Activated B cell treated with CpG ODN at 0.5 μM for 24 hours (primary cell): ENCODE measurements around the gene IL1RN. TPM values are rescaled to one million over a fixed set of nuclear protein-coding genes. Genes with fewer than 3 reads are reported as not detected.

Experiments used
- ATAC-seq: fragments of 200-7000 bp; cut with Tn5 transposase; one replicate; pipeline ENCODE4 v1.10.0; 2021; ENCODE audit warnings: low read depth, mild to moderate bottlenecking, moderate library complexity
- CTCF ChIA-PET: fragments of 350-600 bp; sonication (Branson Sonifier 250); formaldehyde crosslinking; loops from one replicate; lab custom pipeline; 2021; ENCODE audit warnings: antibody characterized with exemption; lab: Charles Lee
- POLR2A ChIA-PET: fragments of 350-600 bp; sonication (Branson Sonifier 250); formaldehyde crosslinking; loops from one replicate; lab custom pipeline; 2021; ENCODE audit warnings: antibody characterized with exemption; lab: Charles Lee
- DNase-seq: peaks from one replicate; pipeline ENCODE4 v3.0.0; 2022
- H3K27ac Mint-ChIP-seq: one replicate; pipeline ENCODE4 v1.8.0; 2020; ENCODE audit warnings: mixed read lengths
- H3K27me3 Mint-ChIP-seq: one replicate; pipeline ENCODE4 v1.8.0; 2021; ENCODE audit warnings: mixed read lengths
- H3K36me3 Mint-ChIP-seq: one replicate; pipeline ENCODE4 v1.8.0; 2021; ENCODE audit warnings: low read depth, mixed read lengths
- H3K4me1 Mint-ChIP-seq: one replicate; pipeline ENCODE4 v1.8.0; 2021; ENCODE audit warnings: mixed read lengths
- H3K4me3 Mint-ChIP-seq: one replicate; pipeline ENCODE4 v1.8.0; 2020; ENCODE audit warnings: mild to moderate bottlenecking, mixed read lengths
- H3K9me3 Mint-ChIP-seq: one replicate; pipeline ENCODE4 v1.8.0; 2020; ENCODE audit warnings: mixed read lengths
- intact Hi-C: fragments of 100-400 bp; cut with micrococcal nuclease; formaldehyde crosslinking; loops from one replicate; pipeline ENCODE4 v1.15.1; 2024
- total RNA-seq: library from RNA; stranded (reverse); gene quantifications from 2 replicates; pipeline ENCODE4 v1.2.3, GENCODE V29; 2022
- TF ChIP-seq, protein P1 (sequence below): fragments of 200-600 bp; IDR thresholded peaks from one replicate; pipeline ENCODE4 v1.8.0; 2022; ENCODE audit warnings: antibody characterized with exemption, mild to moderate bottlenecking

The IL1RN gene
- total RNA-seq, 1 donor from 2014 or later: not detected

DNA sequence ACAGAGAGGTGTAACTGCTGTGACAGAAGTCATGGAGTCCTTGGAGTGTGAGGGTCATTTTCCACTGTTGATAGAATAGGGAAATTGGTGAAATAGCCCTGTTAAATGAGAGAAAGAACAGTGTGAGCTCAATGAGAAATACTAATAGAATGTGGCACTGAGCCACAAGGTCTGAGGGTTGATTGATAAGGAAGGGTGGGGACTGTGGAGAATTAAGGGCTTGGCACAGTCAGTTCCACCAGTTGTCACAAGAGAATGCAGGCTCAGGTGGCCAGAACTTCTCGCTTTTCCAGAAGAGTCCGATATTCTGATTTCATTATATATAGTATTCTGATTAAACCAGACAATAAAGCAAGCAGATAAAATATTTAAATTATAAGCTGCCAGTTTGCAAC lies 9.1 kb upstream of the IL1RN start:
- TF ChIP-seq, protein P1, sequence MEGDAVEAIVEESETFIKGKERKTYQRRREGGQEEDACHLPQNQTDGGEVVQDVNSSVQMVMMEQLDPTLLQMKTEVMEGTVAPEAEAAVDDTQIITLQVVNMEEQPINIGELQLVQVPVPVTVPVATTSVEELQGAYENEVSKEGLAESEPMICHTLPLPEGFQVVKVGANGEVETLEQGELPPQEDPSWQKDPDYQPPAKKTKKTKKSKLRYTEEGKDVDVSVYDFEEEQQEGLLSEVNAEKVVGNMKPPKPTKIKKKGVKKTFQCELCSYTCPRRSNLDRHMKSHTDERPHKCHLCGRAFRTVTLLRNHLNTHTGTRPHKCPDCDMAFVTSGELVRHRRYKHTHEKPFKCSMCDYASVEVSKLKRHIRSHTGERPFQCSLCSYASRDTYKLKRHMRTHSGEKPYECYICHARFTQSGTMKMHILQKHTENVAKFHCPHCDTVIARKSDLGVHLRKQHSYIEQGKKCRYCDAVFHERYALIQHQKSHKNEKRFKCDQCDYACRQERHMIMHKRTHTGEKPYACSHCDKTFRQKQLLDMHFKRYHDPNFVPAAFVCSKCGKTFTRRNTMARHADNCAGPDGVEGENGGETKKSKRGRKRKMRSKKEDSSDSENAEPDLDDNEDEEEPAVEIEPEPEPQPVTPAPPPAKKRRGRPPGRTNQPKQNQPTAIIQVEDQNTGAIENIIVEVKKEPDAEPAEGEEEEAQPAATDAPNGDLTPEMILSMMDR: no peak
- H3K27ac Mint-ChIP-seq: no peak overlapping the region
- H3K4me1 Mint-ChIP-seq: peaks cover 17% of the 10 kb centered on the region
- no peaks in the 10 kb centered on the region for H3K27me3 Mint-ChIP-seq
- H3K36me3 Mint-ChIP-seq: no peaks in the 10 kb centered on the region
- no peak overlapping the region for H3K4me3 Mint-ChIP-seq
- CTCF ChIA-PET: interaction anchor here (1.2 kb wide), 1 partner anchor 19 kb away, joined by 3 read pairs; no protein-coding TSS in a partner anchor
- DNase-seq: no peak
- POLR2A ChIA-PET: interaction anchor here (0.8 kb wide), 1 partner anchor 18 kb away, joined by 3 read pairs; no protein-coding TSS in a partner anchor
- no peak for ATAC-seq
- intact Hi-C loops: no loop called here
- no peaks in the 10 kb centered on the region for H3K9me3 Mint-ChIP-seq

DNA sequence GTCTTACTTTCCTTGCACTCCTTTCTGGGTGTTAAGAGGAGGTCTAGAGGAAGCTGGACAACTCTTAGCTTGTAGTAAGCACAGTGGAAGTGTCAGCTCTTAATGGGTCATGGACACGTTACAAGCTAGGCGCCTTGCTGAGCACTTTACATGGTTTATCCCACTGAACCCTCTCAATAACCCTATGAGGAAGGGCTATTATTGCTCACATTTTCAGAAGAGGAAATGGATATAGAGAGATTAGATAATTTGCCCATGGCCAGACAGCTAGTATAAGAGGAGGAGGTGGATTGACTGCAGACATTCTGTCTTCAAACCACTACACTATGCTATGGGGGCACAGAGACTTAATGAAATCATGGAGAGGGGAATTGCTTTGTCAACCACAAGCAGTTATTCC lies 8.3 kb upstream of the IL1RN start:
- peaks cover 24% of the 10 kb centered on the region for H3K4me1 Mint-ChIP-seq
- H3K9me3 Mint-ChIP-seq: no peaks in the 10 kb centered on the region
- no peaks in the 10 kb centered on the region for H3K27me3 Mint-ChIP-seq
- TF ChIP-seq, protein P1: no peak
- no peaks in the 10 kb centered on the region for H3K36me3 Mint-ChIP-seq
- no peak overlapping the region for H3K4me3 Mint-ChIP-seq
- H3K27ac Mint-ChIP-seq: no peak overlapping the region
- intact Hi-C loops: no loop called here
- ATAC-seq: no peak
- ChIA-PET POLR2A (no interaction called here), CTCF (interaction anchor here (1.2 kb wide), 1 partner anchor 18 kb away, joined by 3 read pairs; no protein-coding TSS in a partner anchor)
- DNase-seq: no peak

DNA sequence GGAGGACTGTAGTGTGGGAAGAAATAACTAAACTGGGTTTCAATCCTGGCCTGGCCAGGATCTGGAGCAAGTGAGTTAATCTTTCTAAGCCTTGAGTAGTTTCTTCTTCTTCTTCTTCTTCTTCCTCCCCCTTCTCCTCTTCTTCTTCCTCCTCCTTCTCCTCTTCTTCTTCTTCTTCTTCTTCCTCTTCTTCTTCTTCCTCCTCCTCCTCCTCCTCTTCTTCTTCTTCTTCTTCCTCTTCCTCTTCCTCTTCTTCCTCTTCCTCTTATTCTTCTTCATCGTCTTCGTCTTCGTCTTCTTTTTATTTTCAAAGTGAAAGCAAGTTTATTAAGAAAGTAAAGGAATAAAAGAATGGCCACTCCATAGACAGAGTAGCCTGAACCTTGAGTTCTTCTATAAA lies 6.5 kb upstream of the IL1RN start:
- Mint-ChIP-seq H3K4me1 (peaks cover 30% of the 10 kb centered on the region), H3K4me3 (no peak overlapping the region), H3K27ac (no peak overlapping the region), H3K9me3 (no peaks in the 10 kb centered on the region), H3K36me3 (no peaks in the 10 kb centered on the region), H3K27me3 (no peaks in the 10 kb centered on the region)
- DNase-seq (no peak), ATAC-seq (no peak)
- TF ChIP-seq, protein P1: no peak
- ChIA-PET CTCF (interaction anchor here (1.7 kb wide), 1 partner anchor 16 kb away, joined by 9 read pairs; no protein-coding TSS in a partner anchor), POLR2A (interaction anchor here (0.9 kb wide), 1 partner anchor 9 kb away, joined by 3 read pairs; no protein-coding TSS in a partner anchor)
- intact Hi-C loops: loop anchor here (5.0 kb wide), 1 partner anchor 39 kb away; no protein-coding TSS in a partner anchor

DNA sequence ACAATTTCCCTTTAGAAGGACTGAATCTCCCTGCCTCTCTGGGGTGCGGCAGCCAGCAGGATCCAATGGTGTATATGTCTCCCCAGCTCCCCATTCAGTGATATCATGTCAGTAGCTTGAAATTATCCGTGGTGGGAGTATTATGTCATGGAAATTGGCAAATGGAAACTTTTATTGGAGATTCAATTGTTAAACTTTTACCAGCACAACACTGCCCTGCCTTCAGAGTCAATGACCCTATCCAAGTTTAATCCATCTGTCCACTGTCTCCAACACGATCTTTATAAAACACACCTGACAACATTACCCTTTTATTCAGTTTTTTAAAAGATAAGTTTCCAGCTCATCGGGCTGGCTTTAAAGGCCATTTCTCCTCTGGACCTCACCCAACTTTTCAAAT lies 5.0 kb upstream of the IL1RN start:
- POLR2A ChIA-PET: no interaction called here
- no peaks in the 10 kb centered on the region for H3K27me3 Mint-ChIP-seq
- intact Hi-C loops: loop anchor here (5.0 kb wide), 1 partner anchor 40 kb away; no protein-coding TSS in a partner anchor
- no peak for ATAC-seq
- no peak overlapping the region for H3K4me3 Mint-ChIP-seq
- peaks cover 24% of the 10 kb centered on the region for H3K4me1 Mint-ChIP-seq
- no peaks in the 10 kb centered on the region for H3K9me3 Mint-ChIP-seq
- DNase-seq: no peak
- CTCF ChIA-PET: interaction anchor here (1.2 to 1.7 kb wide), 3 partner anchors 14 to 82 kb away, joined by 3 to 9 read pairs (median 4); no protein-coding TSS in a partner anchor
- H3K36me3 Mint-ChIP-seq: no peaks in the 10 kb centered on the region
- TF ChIP-seq, protein P1: no peak
- no peak overlapping the region for H3K27ac Mint-ChIP-seq

DNA sequence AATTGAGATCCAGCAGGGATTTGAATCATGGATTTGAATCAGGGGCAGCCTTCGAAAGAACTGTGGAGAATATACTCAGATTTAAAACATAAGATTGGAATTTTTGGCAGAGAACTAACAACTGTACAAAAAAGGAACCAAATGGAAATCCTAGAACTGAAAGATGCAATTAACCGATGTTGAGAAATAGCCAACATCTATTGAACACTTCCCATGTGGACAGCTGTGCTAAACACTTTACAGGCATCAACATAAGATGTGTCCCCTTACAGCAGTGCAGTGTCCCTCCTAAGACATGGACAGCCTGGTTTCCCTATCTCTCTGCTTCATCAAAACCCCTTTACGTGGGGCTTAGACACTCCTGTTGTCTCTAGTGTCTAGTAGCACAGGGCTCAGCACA lies 3.7 kb upstream of the IL1RN start:
- Mint-ChIP-seq H3K36me3 (no peaks in the 10 kb centered on the region), H3K27ac (no peak overlapping the region), H3K9me3 (no peaks in the 10 kb centered on the region), H3K4me3 (no peak overlapping the region), H3K27me3 (no peaks in the 10 kb centered on the region), H3K4me1 (peaks cover 26% of the 10 kb centered on the region)
- TF ChIP-seq, protein P1: no peak
- intact Hi-C loops: loop anchor here (5.0 kb wide), 1 partner anchor 41 kb away; no protein-coding TSS in a partner anchor
- ATAC-seq (no peak), DNase-seq (no peak)
- ChIA-PET CTCF (interaction anchor here (1.4 to 1.7 kb wide), 2 partner anchors 14 to 75 kb away, joined by 3 to 4 read pairs; no protein-coding TSS in a partner anchor), POLR2A (interaction anchor here (1.1 kb wide), 1 partner anchor 50 kb away, joined by 4 read pairs; the partner anchor contains the start of gene PSD4)
